ENCODE data around the gene SULT6B1. TPM values are rescaled to one million over a fixed set of nuclear protein-coding genes. Genes with fewer than 3 reads are reported as not detected.
A peak's percentile ranks its signal among the peaks of the same experiment; 100 is the strongest.

Gene SULT6B1
- total RNA-seq, 1 experiment from 2014 or later = not detected

DNA sequence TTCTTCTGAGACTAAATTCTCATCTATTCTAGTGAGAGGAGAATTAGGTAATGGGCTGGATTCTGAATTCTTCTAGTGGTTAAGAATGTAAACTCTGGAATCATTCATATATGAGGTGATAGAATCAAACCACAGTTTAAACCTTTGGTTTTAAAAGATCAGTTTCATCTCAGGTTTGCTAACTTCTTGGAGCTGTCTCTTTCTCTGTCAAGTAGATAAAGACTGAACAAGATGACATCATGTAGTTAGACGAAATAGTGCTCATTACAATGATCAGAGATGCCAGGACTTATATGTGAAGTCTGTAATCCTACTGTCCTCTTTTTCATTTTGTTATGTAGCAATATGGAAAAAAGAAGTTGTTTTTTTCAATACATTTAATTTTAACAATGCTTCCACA, 12.7 kb upstream of the SULT6B1 start:
- H4K20me1 ChIP-seq (ENCODE audit: control insufficient read depth, insufficient read depth, insufficient read length) = no peaks in the 10 kb centered on the region
- no peak overlapping the region for H2AFZ ChIP-seq (ENCODE audit: low read length)
- no peak overlapping the region for H3K18ac ChIP-seq (ENCODE audit: insufficient read length, low read depth, low read length)
- no peak overlapping the region for H3K14ac ChIP-seq (ENCODE audit: insufficient read depth, low read length)
- H3K9ac ChIP-seq (ENCODE audit: extremely low read depth, insufficient read length, low read length) = no peak overlapping the region
- Mint-ChIP-seq H3K27me3 (ENCODE audit: low read depth) (no peaks in the 10 kb centered on the region), H3K4me3 (no peak overlapping the region), H3K27ac (peak overlapping the region in 1 of 3 experiments; percentile 94; a peak in 1 of 7 replicates), H3K4me1 (peaks cover 42 to 49% of the 10 kb centered on the region in 2 experiments), H3K36me3 (ENCODE audit: insufficient read depth in 1 of 3, low read depth in 3 of 3) (peaks cover 44 to 55% (median 52%) of the 10 kb centered on the region in 3 experiments), H3K9me3 (peaks cover 17 to 23% of the 10 kb centered on the region in 2 experiments)
- no peak overlapping the region for H2BK120ac ChIP-seq (ENCODE audit: low read depth, low read length, poor library complexity, severe bottlenecking)
- no peak overlapping the region for H4K8ac ChIP-seq (replicated peaks; ENCODE audit: insufficient read length, low read depth, low read length)
- no peak overlapping the region for H2BK12ac ChIP-seq (ENCODE audit: insufficient read length, low read depth, low read length)
- H3K79me2 ChIP-seq (ENCODE audit: insufficient read depth, low read length) = peaks cover 2% of the 10 kb centered on the region; the same call in 1 of the 2 replicates
- H3K4me2 ChIP-seq (ENCODE audit: insufficient read depth, insufficient read length, low read length) = no peak overlapping the region
- H3K9me3 ChIP-seq (ENCODE audit: control insufficient read depth, low read depth, low read length) = peaks cover 6% of the 10 kb centered on the region
- no peak overlapping the region for H2AK5ac ChIP-seq (ENCODE audit: insufficient read length, low read length)
- H3K4ac ChIP-seq (ENCODE audit: low read depth, low read length) = no peak overlapping the region
- H3K23me2 ChIP-seq (ENCODE audit: insufficient read length, low read depth, low read length, poor library complexity, severe bottlenecking) = no peaks in the 10 kb centered on the region
- H3K27me3 ChIP-seq (ENCODE audit: insufficient read depth, low read length) = no peaks in the 10 kb centered on the region
- H4K5ac ChIP-seq (ENCODE audit: insufficient read length, low read depth, low read length) = no peak overlapping the region
- H3K56ac ChIP-seq (ENCODE audit: insufficient read length, low read depth, low read length) = no peak overlapping the region
- no CpG with 5 or more reads among the region's 1 CpG for WGBS (ENCODE audit: extremely low coverage, insufficient read length, low lambda C conversion rate)
- no peak for DNase-seq
- peaks cover 3% of the 10 kb centered on the region; the same call in 1 of the 2 replicates for H3K4me1 ChIP-seq (ENCODE audit: insufficient read depth, low read length)
- no peaks in the 10 kb centered on the region for H3K79me1 ChIP-seq (ENCODE audit: insufficient read depth, low read depth, low read length, poor library complexity, severe bottlenecking)
- no peak overlapping the region for H4K91ac ChIP-seq (ENCODE audit: insufficient read length, low read depth, low read length)
- no peak overlapping the region for H2BK15ac ChIP-seq (ENCODE audit: low read depth, low read length)
- H3T11ph ChIP-seq (ENCODE audit: low read length) = no peak overlapping the region
- no peak overlapping the region for H2BK20ac ChIP-seq (ENCODE audit: low read depth, low read length, poor library complexity, severe bottlenecking)
- no peak overlapping the region for H2BK5ac ChIP-seq (ENCODE audit: insufficient read length, low read length)
- TF ChIP-seq, protein P1, sequence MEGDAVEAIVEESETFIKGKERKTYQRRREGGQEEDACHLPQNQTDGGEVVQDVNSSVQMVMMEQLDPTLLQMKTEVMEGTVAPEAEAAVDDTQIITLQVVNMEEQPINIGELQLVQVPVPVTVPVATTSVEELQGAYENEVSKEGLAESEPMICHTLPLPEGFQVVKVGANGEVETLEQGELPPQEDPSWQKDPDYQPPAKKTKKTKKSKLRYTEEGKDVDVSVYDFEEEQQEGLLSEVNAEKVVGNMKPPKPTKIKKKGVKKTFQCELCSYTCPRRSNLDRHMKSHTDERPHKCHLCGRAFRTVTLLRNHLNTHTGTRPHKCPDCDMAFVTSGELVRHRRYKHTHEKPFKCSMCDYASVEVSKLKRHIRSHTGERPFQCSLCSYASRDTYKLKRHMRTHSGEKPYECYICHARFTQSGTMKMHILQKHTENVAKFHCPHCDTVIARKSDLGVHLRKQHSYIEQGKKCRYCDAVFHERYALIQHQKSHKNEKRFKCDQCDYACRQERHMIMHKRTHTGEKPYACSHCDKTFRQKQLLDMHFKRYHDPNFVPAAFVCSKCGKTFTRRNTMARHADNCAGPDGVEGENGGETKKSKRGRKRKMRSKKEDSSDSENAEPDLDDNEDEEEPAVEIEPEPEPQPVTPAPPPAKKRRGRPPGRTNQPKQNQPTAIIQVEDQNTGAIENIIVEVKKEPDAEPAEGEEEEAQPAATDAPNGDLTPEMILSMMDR (conservative IDR thresholded peaks at IDR 0.05) = no peak
- H3K23ac ChIP-seq (ENCODE audit: insufficient read length, low read depth, low read length) = no peak overlapping the region
- no peak overlapping the region for H3K27ac ChIP-seq (ENCODE audit: insufficient read length, low read depth, low read length)
